Measurements from ENCODE around the gene MACROD2.

MACROD2 gene

GRCh38 chr20:14333721-14334120, 338.4 kb downstream of the MACROD2 start:
- TF ChIP-seq ZFX (IDR thresholded peaks at IDR 0.05): no peak
- TF ChIP-seq CTCF (conservative IDR thresholded peaks at IDR 0.05): no peak

GRCh38 chr20:14334306-14334930, 339.1 kb downstream of the MACROD2 start:
- no peak overlapping the region for H3K27ac ChIP-seq
- TF ChIP-seq ZFX (IDR thresholded peaks at IDR 0.05): no peak
- peak; percentile 50 for TF ChIP-seq CTCF (conservative IDR thresholded peaks at IDR 0.05)

More at GRCh38 chr20:14333721-14334120, 338.4 kb downstream of the MACROD2 start:
- H3K27ac ChIP-seq: no peak overlapping the region

GRCh38 chr20:14335052-14335451, 339.7 kb downstream of the MACROD2 start:
- TF ChIP-seq ZFX (IDR thresholded peaks at IDR 0.05): no peak
- TF ChIP-seq CTCF (conservative IDR thresholded peaks at IDR 0.05): no peak
- no peak overlapping the region for H3K27ac ChIP-seq

GRCh38 chr20:14336686-14337085, 341.4 kb downstream of the MACROD2 start:
- no peak for TF ChIP-seq CTCF (conservative IDR thresholded peaks at IDR 0.05)
- TF ChIP-seq ZFX (IDR thresholded peaks at IDR 0.05): no peak

GRCh38 chr20:14337400-14338171, 342.3 kb downstream of the MACROD2 start, which contains the start of gene FLRT3:
FLRT3 (minus strand) TSS chr20:14337612; CDS start chr20:14327506, 10,106 bp downstream.
- TF ChIP-seq CTCF (conservative IDR thresholded peaks at IDR 0.05) (peak; percentile 83), ZFX (IDR thresholded peaks at IDR 0.05) (no peak)
- H3K27ac ChIP-seq: no peak within 1 kb of the TSS

More at GRCh38 chr20:14336686-14337085, 341.4 kb downstream of the MACROD2 start:
- no peak overlapping the region for H3K27ac ChIP-seq

- no peak overlapping the region for H3K27ac ChIP-seq
- no peak for TF ChIP-seq CTCF (conservative IDR thresholded peaks at IDR 0.05)
- TF ChIP-seq ZFX (IDR thresholded peaks at IDR 0.05): no peak
Measured at GRCh38 chr20:14341801-14342200, 346.5 kb downstream of the MACROD2 start.

GRCh38 chr20:14342918-14343317, 347.6 kb downstream of the MACROD2 start:
- TF ChIP-seq CTCF (conservative IDR thresholded peaks at IDR 0.05) (no peak), ZFX (IDR thresholded peaks at IDR 0.05) (no peak)
- no peak overlapping the region for H3K27ac ChIP-seq
